Panc1 (cell line): ENCODE data around the gene CRCP. TPM values are rescaled to one million over a fixed set of nuclear protein-coding genes. Genes with fewer than 3 reads are reported as not detected.
"Not testable (repeated sequence)": the region's sequence is repeated elsewhere in the genome, so short reads cannot be mapped to it uniquely, and the experiment has no call there.

ENCODE experiments used
- ATAC-seq: fragments of 200-7000 bp; cut with Tn5 transposase; 2 replicates; pipeline ENCODE4 v1.9.1; 2020; ENCODE audit warnings: mild to moderate bottlenecking, moderate library complexity
- BruUV-seq: library from RNA; stranded (reverse); fragments of 400-500 nt; replicated peaks from 2 replicates; lab custom pipeline; 2021; lab: Mats Ljungman, UMichigan
- CTCF ChIA-PET: fragments of 300-600 bp; sonication (Branson Sonifier 250); formaldehyde crosslinking; loops from one replicate; lab custom pipeline; 2022; ENCODE audit warnings: antibody characterized with exemption; lab: Charles Lee
- POLR2A ChIA-PET: fragments of 300-600 bp; sonication (Branson Sonifier 250); formaldehyde crosslinking; loops from one replicate; lab custom pipeline; 2022; ENCODE audit warnings: antibody characterized with exemption; lab: Charles Lee
- DNase-seq: peaks from one replicate; pipeline ENCODE4 v3.0.0-alpha.2; 2010; ENCODE audit warnings: low read depth, low spot score
- H3K27ac ChIP-seq: 2 replicates; pipeline ENCODE4 v1.5.1; 2011; ENCODE audit warnings: mild to moderate bottlenecking, low read length, inconsistent platforms
- H3K27me3 ChIP-seq: fragments of 200-500 bp; sonication (Bioruptor generic); 2 replicates; pipeline ENCODE4 v1.6.0; 2014; ENCODE audit warnings: low read length, inconsistent platforms; ENCODE audit not compliant: control insufficient read depth, insufficient read depth
- H3K36me3 ChIP-seq: fragments of 200-500 bp; sonication (Bioruptor generic); 2 replicates; pipeline ENCODE4 v1.5.1; 2014; ENCODE audit warnings: inconsistent platforms, mild to moderate bottlenecking, low read length, moderate library complexity; ENCODE audit not compliant: control insufficient read depth, insufficient read depth
- H3K4me1 ChIP-seq: 2 replicates; pipeline ENCODE4 v1.5.1; 2011; ENCODE audit warnings: inconsistent platforms, mild to moderate bottlenecking, low read length, moderate library complexity; ENCODE audit not compliant: control insufficient read depth, insufficient read depth
- H3K4me3 ChIP-seq, 2 experiments: 2 replicates each; pipeline ENCODE4 v1.5.1; 2011 to 2012; ENCODE audit warnings: low read depth in 2 of 2, low read length in 2 of 2, mild to moderate bottlenecking in 2 of 2, inconsistent platforms in 1 of 2, moderate library complexity in 1 of 2
- H3K9me3 ChIP-seq: fragments of 200-500 bp; sonication (Bioruptor generic); 2 replicates; pipeline ENCODE4 v1.5.1; 2014; ENCODE audit warnings: low read depth, mild to moderate bottlenecking, inconsistent platforms, low read length, moderate library complexity; ENCODE audit not compliant: control insufficient read depth, insufficient read depth
- CTCF ChIP-seq: fragments of 450-650 bp; IDR thresholded peaks from 2 replicates; pipeline ENCODE4 v1.5.1; 2017; ENCODE audit warnings: mild to moderate bottlenecking
- POLR2AphosphoS5 ChIP-seq: IDR thresholded peaks from 2 replicates; pipeline ENCODE4 v1.6.1; 2012; ENCODE audit warnings: mild to moderate bottlenecking, low read depth, low read length, moderate library complexity
- REST ChIP-seq, 2 experiments: IDR thresholded peaks; 2 replicates each; pipeline ENCODE4 v1.6.1; 2011 to 2012; ENCODE audit warnings: low read depth in 2 of 2, control low read depth in 1 of 2, low read length in 1 of 2, mild to moderate bottlenecking in 1 of 2, moderate library complexity in 1 of 2; ENCODE audit not compliant: insufficient read depth in 1 of 2
- SIN3A ChIP-seq: IDR thresholded peaks from 2 replicates; pipeline ENCODE4 v1.6.1; 2012; ENCODE audit warnings: low read depth, mild to moderate bottlenecking, low read length, moderate library complexity, borderline replicate concordance; ENCODE audit not compliant: insufficient read depth
- TCF7L2 ChIP-seq: IDR thresholded peaks from 2 replicates; pipeline ENCODE4 v1.6.1; 2011; ENCODE audit warnings: mild to moderate bottlenecking, low read depth, low read length, inconsistent platforms
- in situ Hi-C: cut with HindIII; loops from 2 replicates; pipeline ENCODE4 v1.10.0; 2016; ENCODE audit warnings: low sequenced_read_pairs, low pct_unique_long_range_greater_than_20kb
- intact Hi-C: fragments of 100-400 bp; cut with micrococcal nuclease; formaldehyde crosslinking; loops from one replicate; pipeline ENCODE4 v1.10.0; 2022; ENCODE audit not compliant: unreplicated experiment
- total RNA-seq: library from RNA; stranded (reverse); gene quantifications from one replicate; pipeline ENCODE4 v1.2.1, GENCODE V29; 2021; ENCODE audit not compliant: unreplicated experiment

CRCP gene
- total RNA-seq, 1 experiment from 2014 or later: 46.4 TPM

GRCh38 chr7:66123175-66123528 lies 8.5 kb downstream of the CRCP start:
- in situ Hi-C loops (no loop called here), intact Hi-C loops (loop anchor here (10.0 kb wide), 1 partner anchor 88 kb away; no protein-coding TSS in a partner anchor)
- ATAC-seq (0 out of 2 replicates have a peak, but pooled peaks have one; percentile 18), DNase-seq (no peak)
- ChIA-PET POLR2A (no interaction called here), CTCF (interaction anchor here (0.6 to 0.7 kb wide), 2 partner anchors 122 to 782 kb away, joined by 3 to 4 read pairs; no protein-coding TSS in a partner anchor)
- no peak overlapping the region for H3K4me3 ChIP-seq
- peaks cover 26% of the 10 kb centered on the region for H3K4me1 ChIP-seq
- no peaks in the 10 kb centered on the region for H3K36me3 ChIP-seq
- TF ChIP-seq POLR2AphosphoS5: no peak
- no peak for TF ChIP-seq REST (IDR thresholded peaks at IDR 0.05; ENCODE audit: insufficient read depth in 1 of 2, low read depth in 2 of 2, low read length in 1 of 2)
- 0 out of 2 replicates have a peak overlapping the region, but pooled peaks have one; percentile 44 for H3K27ac ChIP-seq
- no peaks in the 10 kb centered on the region for H3K27me3 ChIP-seq
- no peaks in the 10 kb centered on the region for H3K9me3 ChIP-seq
- BruUV-seq: no TSS peak

- Histone ChIP-seq H3K4me3 (peak overlapping the region in 1 of 2 experiments; percentile 30; a peak in 2 of 4 replicates), H3K27ac (0 out of 2 replicates have a peak overlapping the region, but pooled peaks have one; percentile 3), H3K4me1 (peaks cover 16% of the 10 kb centered on the region)
- intact Hi-C loops: loop anchor here (10.0 kb wide), 1 partner anchor 90 kb away; no protein-coding TSS in a partner anchor
- POLR2A ChIA-PET: interaction anchor here (0.6 to 0.7 kb wide), 3 partner anchors 17 to 252 kb away, joined by 6 to 13 read pairs (median 7); no protein-coding TSS in a partner anchor
- H3K9me3 ChIP-seq, ATAC-seq, H3K27me3 ChIP-seq, H3K36me3 ChIP-seq, CTCF ChIA-PET, DNase-seq, in situ Hi-C loops, BruUV-seq: not testable (repeated sequence)
Measured at GRCh38 chr7:66124569-66124861, 9.9 kb downstream of the CRCP start.

GRCh38 chr7:66125052-66125694 lies 10.5 kb downstream of the CRCP start:
- ATAC-seq (no peak), DNase-seq (no peak)
- H3K27ac ChIP-seq: no peak overlapping the region
- intact Hi-C loops (loop anchor here (10.0 kb wide), 1 partner anchor 90 kb away; no protein-coding TSS in a partner anchor), in situ Hi-C loops (no loop called here)
- peaks cover 15% of the 10 kb centered on the region for H3K4me1 ChIP-seq
- no peaks in the 10 kb centered on the region for H3K9me3 ChIP-seq
- CTCF ChIA-PET: no interaction called here
- POLR2A ChIA-PET: interaction anchor here (0.6 to 0.7 kb wide), 2 partner anchors 34 to 251 kb away, joined by 6 to 13 read pairs; no protein-coding TSS in a partner anchor
- no peaks in the 10 kb centered on the region for H3K36me3 ChIP-seq
- no peak overlapping the region for H3K4me3 ChIP-seq
- TF ChIP-seq CTCF: no peak
- no peak for TF ChIP-seq POLR2AphosphoS5
- no peak for TF ChIP-seq TCF7L2
- no peak for TF ChIP-seq SIN3A
- no peak for TF ChIP-seq REST (IDR thresholded peaks at IDR 0.05; ENCODE audit: insufficient read depth in 1 of 2, low read depth in 2 of 2, low read length in 1 of 2)
- TSS peak; percentile 15 for BruUV-seq
- H3K27me3 ChIP-seq: no peaks in the 10 kb centered on the region

GRCh38 chr7:66125781-66126352 lies 11.2 kb downstream of the CRCP start:
- DNase-seq, POLR2A ChIA-PET, H3K27ac ChIP-seq, H3K9me3 ChIP-seq, ATAC-seq, CTCF ChIA-PET, H3K36me3 ChIP-seq, BruUV-seq, in situ Hi-C loops, H3K27me3 ChIP-seq, H3K4me3 ChIP-seq: not testable (repeated sequence)
- peaks cover 15% of the 10 kb centered on the region for H3K4me1 ChIP-seq
- intact Hi-C loops: loop anchor here (10.0 kb wide), 1 partner anchor 91 kb away; no protein-coding TSS in a partner anchor
